HepG2 (cell line): ENCODE measurements around the gene SPHK1. TPM values are rescaled to one million over a fixed set of nuclear protein-coding genes. Genes with fewer than 3 reads are reported as not detected.

Experiments
- ARNT2 ChIP-seq: sonication (generic); formaldehyde crosslinking; IDR thresholded peaks from 2 replicates; pipeline ENCODE4 v1.8.0; 2022; ENCODE audit warnings: mild to moderate bottlenecking, low read depth, missing genetic modification reagents, moderate library complexity
- CHD4 ChIP-seq: fragments of 200-600 bp; sonication (generic); IDR thresholded peaks from 2 replicates; pipeline ENCODE4 v1.7.0; 2017; ENCODE audit warnings: mild to moderate bottlenecking, low read length, borderline replicate concordance
- GTF2F1 ChIP-seq: fragments of 150-350 bp; IDR thresholded peaks from 2 replicates; pipeline ENCODE4 v1.6.1; 2014; ENCODE audit warnings: low read length
- HHEX ChIP-seq: IDR thresholded peaks from 2 replicates; pipeline ENCODE4 v1.6.1; 2016; ENCODE audit warnings: control low read depth
- HMGA1 ChIP-seq: sonication (generic); formaldehyde crosslinking; conservative IDR thresholded peaks from 2 replicates; pipeline ENCODE4 v1.4.0; 2020; ENCODE audit warnings: missing genetic modification reagents
- MEF2D ChIP-seq: sonication (generic); formaldehyde crosslinking; IDR thresholded peaks from 2 replicates; pipeline ENCODE4 v1.5.1; 2020; ENCODE audit warnings: mild to moderate bottlenecking, missing genetic modification reagents
- MIER2 ChIP-seq: IDR thresholded peaks from 2 replicates; pipeline ENCODE4 v1.6.1; 2016; ENCODE audit warnings: missing biosample characterization, missing genetic modification reagents
- MIXL1 ChIP-seq: IDR thresholded peaks from 2 replicates; pipeline ENCODE4 v1.6.1; 2016
- MTA1 ChIP-seq: sonication (generic); formaldehyde crosslinking; IDR thresholded peaks from 2 replicates; pipeline ENCODE4 v1.4.0; 2020; ENCODE audit warnings: missing genetic modification reagents, mild to moderate bottlenecking, borderline replicate concordance
- NFKBIZ ChIP-seq: IDR thresholded peaks from 2 replicates; pipeline ENCODE4 v1.6.1; 2018; ENCODE audit warnings: missing genetic modification reagents, missing compliant biosample characterization
- POLR2A ChIP-seq, 2 experiments: IDR thresholded peaks; 2 replicates each; pipeline ENCODE4 v1.6.1; 2011; ENCODE audit warnings: low read depth in 2 of 2, low read length in 2 of 2, mild to moderate bottlenecking in 1 of 2, moderate library complexity in 1 of 2; ENCODE audit not compliant: insufficient read depth in 1 of 2
- SMYD3 ChIP-seq: sonication (generic); formaldehyde crosslinking; IDR thresholded peaks from 2 replicates; pipeline ENCODE4 v1.8.1; 2023; ENCODE audit warnings: mild to moderate bottlenecking, missing genetic modification reagents
- SRSF9 ChIP-seq: fragments of 200-400 bp; formaldehyde crosslinking; IDR thresholded peaks from 2 replicates; pipeline ENCODE4 v1.6.1; 2018; ENCODE audit warnings: borderline replicate concordance, mild to moderate bottlenecking, low read depth, low read length; ENCODE audit not compliant: insufficient read depth, poor library complexity, severe bottlenecking
- ZNF335 ChIP-seq: sonication (generic); formaldehyde crosslinking; IDR thresholded peaks from 2 replicates; pipeline ENCODE4 v1.4.0; 2020; ENCODE audit warnings: missing genetic modification reagents
- ZNF547 ChIP-seq: sonication (generic); formaldehyde crosslinking; IDR thresholded peaks from 2 replicates; pipeline ENCODE4 v1.5.1; 2020; ENCODE audit warnings: mild to moderate bottlenecking, missing genetic modification reagents
- ZSCAN30 ChIP-seq: sonication (generic); formaldehyde crosslinking; IDR thresholded peaks from 2 replicates; pipeline ENCODE4 v1.5.0; 2020; ENCODE audit warnings: mild to moderate bottlenecking, missing genetic modification reagents
- polyA plus RNA-seq, 8 experiments: library from polyadenylated mRNA; depleted of rRNA in 3 of 8; stranded (reverse) in 7 of 8; unstranded in 1 of 8; fragments of >200 nt; fragmentation: Illumina TruSeq in 4 of 8; extraction: Trizol in 4 of 8; gene quantifications; 2 replicates each; pipeline versions ENCODE4 v1.2.1 to v1.2.3, GENCODE V29; 2011 to 2016; ENCODE audit warnings: low read depth in 4 of 8, missing spikeins in 1 of 8, mixed read lengths in 1 of 8; ENCODE audit not compliant: insufficient read depth in 1 of 8
- total RNA-seq, 5 experiments: library from RNA; depleted of rRNA; stranded (reverse); fragments of >200 nt; fragmentation: Illumina TruSeq; extraction: Trizol; gene quantifications; 2 replicates each; pipeline ENCODE4 v1.2.3, GENCODE V29; 2016; ENCODE audit warnings: low read depth in 1 of 5
- TF ChIP-seq, protein P1 (sequence below): sonication (generic); formaldehyde crosslinking; IDR thresholded peaks from 2 replicates; pipeline ENCODE4 v1.5.0; 2020; ENCODE audit warnings: mild to moderate bottlenecking, missing genetic modification reagents, borderline replicate concordance
- TF ChIP-seq, protein P2 (sequence below): IDR thresholded peaks from 2 replicates; pipeline ENCODE4 v1.6.1; 2012; ENCODE audit warnings: inconsistent platforms
- TF ChIP-seq, protein P3 (sequence below): sonication (generic); formaldehyde crosslinking; IDR thresholded peaks from 2 replicates; pipeline ENCODE4 v1.4.0; 2020; ENCODE audit warnings: missing genetic modification reagents, borderline replicate concordance

The SPHK1 gene
- total and polyA plus RNA-seq, 2 of the 13 experiments (the other 11 are each of a cell fraction or from before 2014, with no cell fraction given): 129 to 160 TPM

GRCh38 chr17:76382803-76383545 lies 1.4 kb upstream of the SPHK1 start (continued):
- no peak for TF ChIP-seq MIER2 (CRISPR knock-in tag)
- no peak; the same call in 1 of the 2 replicates for TF ChIP-seq ZNF547 (CRISPR knock-in tag)
- TF ChIP-seq, protein P1, sequence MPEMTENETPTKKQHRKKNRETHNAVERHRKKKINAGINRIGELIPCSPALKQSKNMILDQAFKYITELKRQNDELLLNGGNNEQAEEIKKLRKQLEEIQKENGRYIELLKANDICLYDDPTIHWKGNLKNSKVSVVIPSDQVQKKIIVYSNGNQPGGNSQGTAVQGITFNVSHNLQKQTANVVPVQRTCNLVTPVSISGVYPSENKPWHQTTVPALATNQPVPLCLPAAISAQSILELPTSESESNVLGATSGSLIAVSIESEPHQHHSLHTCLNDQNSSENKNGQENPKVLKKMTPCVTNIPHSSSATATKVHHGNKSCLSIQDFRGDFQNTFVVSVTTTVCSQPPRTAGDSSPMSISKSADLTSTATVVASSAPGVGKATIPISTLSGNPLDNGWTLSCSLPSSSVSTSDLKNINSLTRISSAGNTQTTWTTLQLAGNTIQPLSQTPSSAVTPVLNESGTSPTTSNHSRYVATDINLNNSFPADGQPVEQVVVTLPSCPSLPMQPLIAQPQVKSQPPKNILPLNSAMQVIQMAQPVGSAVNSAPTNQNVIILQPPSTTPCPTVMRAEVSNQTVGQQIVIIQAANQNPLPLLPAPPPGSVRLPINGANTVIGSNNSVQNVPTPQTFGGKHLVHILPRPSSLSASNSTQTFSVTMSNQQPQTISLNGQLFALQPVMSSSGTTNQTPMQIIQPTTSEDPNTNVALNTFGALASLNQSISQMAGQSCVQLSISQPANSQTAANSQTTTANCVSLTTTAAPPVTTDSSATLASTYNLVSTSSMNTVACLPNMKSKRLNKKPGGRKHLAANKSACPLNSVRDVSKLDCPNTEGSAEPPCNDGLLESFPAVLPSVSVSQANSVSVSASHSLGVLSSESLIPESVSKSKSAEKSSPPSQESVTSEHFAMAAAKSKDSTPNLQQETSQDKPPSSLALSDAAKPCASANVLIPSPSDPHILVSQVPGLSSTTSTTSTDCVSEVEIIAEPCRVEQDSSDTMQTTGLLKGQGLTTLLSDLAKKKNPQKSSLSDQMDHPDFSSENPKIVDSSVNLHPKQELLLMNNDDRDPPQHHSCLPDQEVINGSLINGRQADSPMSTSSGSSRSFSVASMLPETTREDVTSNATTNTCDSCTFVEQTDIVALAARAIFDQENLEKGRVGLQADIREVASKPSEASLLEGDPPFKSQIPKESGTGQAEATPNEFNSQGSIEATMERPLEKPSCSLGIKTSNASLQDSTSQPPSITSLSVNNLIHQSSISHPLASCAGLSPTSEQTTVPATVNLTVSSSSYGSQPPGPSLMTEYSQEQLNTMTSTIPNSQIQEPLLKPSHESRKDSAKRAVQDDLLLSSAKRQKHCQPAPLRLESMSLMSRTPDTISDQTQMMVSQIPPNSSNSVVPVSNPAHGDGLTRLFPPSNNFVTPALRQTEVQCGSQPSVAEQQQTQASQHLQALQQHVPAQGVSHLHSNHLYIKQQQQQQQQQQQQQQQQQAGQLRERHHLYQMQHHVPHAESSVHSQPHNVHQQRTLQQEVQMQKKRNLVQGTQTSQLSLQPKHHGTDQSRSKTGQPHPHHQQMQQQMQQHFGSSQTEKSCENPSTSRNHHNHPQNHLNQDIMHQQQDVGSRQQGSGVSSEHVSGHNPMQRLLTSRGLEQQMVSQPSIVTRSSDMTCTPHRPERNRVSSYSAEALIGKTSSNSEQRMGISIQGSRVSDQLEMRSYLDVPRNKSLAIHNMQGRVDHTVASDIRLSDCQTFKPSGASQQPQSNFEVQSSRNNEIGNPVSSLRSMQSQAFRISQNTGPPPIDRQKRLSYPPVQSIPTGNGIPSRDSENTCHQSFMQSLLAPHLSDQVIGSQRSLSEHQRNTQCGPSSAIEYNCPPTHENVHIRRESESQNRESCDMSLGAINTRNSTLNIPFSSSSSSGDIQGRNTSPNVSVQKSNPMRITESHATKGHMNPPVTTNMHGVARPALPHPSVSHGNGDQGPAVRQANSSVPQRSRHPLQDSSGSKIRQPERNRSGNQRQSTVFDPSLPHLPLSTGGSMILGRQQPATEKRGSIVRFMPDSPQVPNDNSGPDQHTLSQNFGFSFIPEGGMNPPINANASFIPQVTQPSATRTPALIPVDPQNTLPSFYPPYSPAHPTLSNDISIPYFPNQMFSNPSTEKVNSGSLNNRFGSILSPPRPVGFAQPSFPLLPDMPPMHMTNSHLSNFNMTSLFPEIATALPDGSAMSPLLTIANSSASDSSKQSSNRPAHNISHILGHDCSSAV (CRISPR knock-in tag): no peak
- TF ChIP-seq SMYD3 (CRISPR knock-in tag): no peak
- no peak for TF ChIP-seq CHD4
- no peak for TF ChIP-seq HMGA1 (CRISPR knock-in tag)
- peak; percentile 37 for TF ChIP-seq ARNT2
- peak; percentile 77 for TF ChIP-seq ZNF335 (CRISPR knock-in tag)
- TF ChIP-seq SRSF9: no peak
- TF ChIP-seq ZSCAN30 (CRISPR knock-in tag): 0 out of 2 replicates have a peak, but pooled peaks have one; percentile 43
- TF ChIP-seq, protein P2, sequence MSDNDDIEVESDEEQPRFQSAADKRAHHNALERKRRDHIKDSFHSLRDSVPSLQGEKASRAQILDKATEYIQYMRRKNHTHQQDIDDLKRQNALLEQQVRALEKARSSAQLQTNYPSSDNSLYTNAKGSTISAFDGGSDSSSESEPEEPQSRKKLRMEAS: peak; percentile 67
- TF ChIP-seq GTF2F1: no peak
- TF ChIP-seq MEF2D: no peak; the same call in 1 of the 2 replicates
- peak in 1 of 2 experiments; percentile 44; a peak in 2 of 4 replicates for TF ChIP-seq POLR2A (IDR thresholded peaks at IDR 0.05; ENCODE audit: insufficient read depth in 1 of 2, low read depth in 2 of 2, low read length in 2 of 2)
- TF ChIP-seq, protein P3, sequence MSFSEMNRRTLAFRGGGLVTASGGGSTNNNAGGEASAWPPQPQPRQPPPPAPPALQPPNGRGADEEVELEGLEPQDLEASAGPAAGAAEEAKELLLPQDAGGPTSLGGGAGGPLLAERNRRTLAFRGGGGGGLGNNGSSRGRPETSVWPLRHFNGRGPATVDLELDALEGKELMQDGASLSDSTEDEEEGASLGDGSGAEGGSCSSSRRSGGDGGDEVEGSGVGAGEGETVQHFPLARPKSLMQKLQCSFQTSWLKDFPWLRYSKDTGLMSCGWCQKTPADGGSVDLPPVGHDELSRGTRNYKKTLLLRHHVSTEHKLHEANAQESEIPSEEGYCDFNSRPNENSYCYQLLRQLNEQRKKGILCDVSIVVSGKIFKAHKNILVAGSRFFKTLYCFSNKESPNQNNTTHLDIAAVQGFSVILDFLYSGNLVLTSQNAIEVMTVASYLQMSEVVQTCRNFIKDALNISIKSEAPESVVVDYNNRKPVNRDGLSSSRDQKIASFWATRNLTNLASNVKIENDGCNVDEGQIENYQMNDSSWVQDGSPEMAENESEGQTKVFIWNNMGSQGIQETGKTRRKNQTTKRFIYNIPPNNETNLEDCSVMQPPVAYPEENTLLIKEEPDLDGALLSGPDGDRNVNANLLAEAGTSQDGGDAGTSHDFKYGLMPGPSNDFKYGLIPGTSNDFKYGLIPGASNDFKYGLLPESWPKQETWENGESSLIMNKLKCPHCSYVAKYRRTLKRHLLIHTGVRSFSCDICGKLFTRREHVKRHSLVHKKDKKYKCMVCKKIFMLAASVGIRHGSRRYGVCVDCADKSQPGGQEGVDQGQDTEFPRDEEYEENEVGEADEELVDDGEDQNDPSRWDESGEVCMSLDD (CRISPR knock-in tag): 0 out of 2 replicates have a peak, but pooled peaks have one; percentile 7
- TF ChIP-seq MIXL1 (CRISPR knock-in tag): peak; percentile 55; the same call in 1 of the 2 replicates
- no peak for TF ChIP-seq HHEX (CRISPR knock-in tag)
- TF ChIP-seq MTA1: peak; percentile 55; the same call in 1 of the 2 replicates
- 0 out of 2 replicates have a peak, but pooled peaks have one; percentile 55 for TF ChIP-seq NFKBIZ (CRISPR knock-in tag)
